Gastroesophageal sphincter (tissue), 3 donors: ENCODE results near the gene OR2W1.

Experiments used
- EP300 ChIP-seq: sonication (generic); formaldehyde crosslinking; IDR thresholded peaks from one replicate; pipeline ENCODE4 v1.6.1; 2017; ENCODE audit warnings: antibody characterized with exemption, mild to moderate bottlenecking
- POLR2A ChIP-seq, 2 donors: fragments of 450-650 bp; IDR thresholded peaks; one replicate each; pipeline ENCODE4 v1.6.1; 2017; ENCODE audit warnings: antibody characterized with exemption in 2 of 2, mild to moderate bottlenecking in 2 of 2, moderate library complexity in 1 of 2
- POLR2AphosphoS5 ChIP-seq: sonication (generic); formaldehyde crosslinking; IDR thresholded peaks from one replicate; pipeline ENCODE4 v1.6.1; 2017; ENCODE audit warnings: antibody characterized with exemption
- TF ChIP-seq, protein P1 (sequence below), 4 experiments: fragments of 200-600 bp in 2 of 4; fragments of 450-650 bp in 2 of 4; sonication (generic) in 1 of 4; IDR thresholded peaks; one replicate each; pipeline ENCODE4 v1.5.1; 2017 to 2019; ENCODE audit warnings: antibody characterized with exemption in 4 of 4, mild to moderate bottlenecking in 2 of 4, moderate library complexity in 2 of 4

DNA sequence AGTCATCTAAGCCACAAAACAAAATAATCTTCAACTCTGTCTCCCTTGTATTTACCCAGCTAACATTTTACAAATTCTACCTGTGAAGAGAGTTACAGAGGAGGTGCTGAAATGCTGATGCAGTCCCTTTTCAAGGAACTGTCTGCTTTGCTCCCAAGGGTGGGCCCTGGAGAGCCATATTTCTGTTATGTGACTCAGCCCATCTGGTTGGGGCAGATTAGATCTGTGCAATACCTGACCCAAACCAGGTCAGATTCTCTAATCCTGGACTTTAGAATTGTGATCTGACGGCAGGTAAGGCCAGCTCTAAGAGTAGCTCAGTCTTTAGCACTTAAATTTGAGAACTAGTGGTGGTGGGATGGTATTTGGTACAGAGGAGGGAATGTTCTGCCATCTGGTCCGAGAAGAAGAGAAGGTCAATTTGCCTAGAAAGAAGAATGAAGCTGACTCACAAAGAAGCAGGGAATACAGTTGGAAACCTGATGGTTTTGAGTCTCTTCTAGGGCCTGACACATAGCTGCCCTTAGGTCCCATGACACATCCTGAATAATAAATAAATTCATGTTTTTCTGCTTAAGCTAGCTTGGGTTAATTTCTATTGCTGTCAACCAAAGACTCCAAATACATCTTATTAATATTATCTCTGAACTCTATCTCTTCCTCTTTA is 48.0 kb downstream of the OR2W1 start:
- no peak for TF ChIP-seq POLR2AphosphoS5
- TF ChIP-seq, protein P1, sequence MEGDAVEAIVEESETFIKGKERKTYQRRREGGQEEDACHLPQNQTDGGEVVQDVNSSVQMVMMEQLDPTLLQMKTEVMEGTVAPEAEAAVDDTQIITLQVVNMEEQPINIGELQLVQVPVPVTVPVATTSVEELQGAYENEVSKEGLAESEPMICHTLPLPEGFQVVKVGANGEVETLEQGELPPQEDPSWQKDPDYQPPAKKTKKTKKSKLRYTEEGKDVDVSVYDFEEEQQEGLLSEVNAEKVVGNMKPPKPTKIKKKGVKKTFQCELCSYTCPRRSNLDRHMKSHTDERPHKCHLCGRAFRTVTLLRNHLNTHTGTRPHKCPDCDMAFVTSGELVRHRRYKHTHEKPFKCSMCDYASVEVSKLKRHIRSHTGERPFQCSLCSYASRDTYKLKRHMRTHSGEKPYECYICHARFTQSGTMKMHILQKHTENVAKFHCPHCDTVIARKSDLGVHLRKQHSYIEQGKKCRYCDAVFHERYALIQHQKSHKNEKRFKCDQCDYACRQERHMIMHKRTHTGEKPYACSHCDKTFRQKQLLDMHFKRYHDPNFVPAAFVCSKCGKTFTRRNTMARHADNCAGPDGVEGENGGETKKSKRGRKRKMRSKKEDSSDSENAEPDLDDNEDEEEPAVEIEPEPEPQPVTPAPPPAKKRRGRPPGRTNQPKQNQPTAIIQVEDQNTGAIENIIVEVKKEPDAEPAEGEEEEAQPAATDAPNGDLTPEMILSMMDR (IDR thresholded peaks at IDR 0.05) = no peak
- TF ChIP-seq EP300 = no peak
- no peak for TF ChIP-seq POLR2A (IDR thresholded peaks at IDR 0.05)
